GM21390 (cell line): ENCODE measurements around the gene AGTR2.
"Not testable (repeated sequence)": the region's sequence is repeated elsewhere in the genome, so short reads cannot be mapped to it uniquely, and the experiment has no call there.

Experiments
- ATAC-seq: cut with Tn5 transposase; IDR thresholded peaks from one replicate; pipeline ENCODE4 v1.9.1; 2021; ENCODE audit not compliant: unreplicated experiment

Gene AGTR2

GRCh38 chrX:116170511-116170910 is at the start of gene AGTR2:
Gene AGTR2, plus strand, starts transcription at chrX:116170744. Its CDS starts 1,537 bp downstream, at chrX:116172281.
- no peak for ATAC-seq

GRCh38 chrX:116135277-116135676 is 35.3 kb upstream of the AGTR2 start:
- ATAC-seq: no peak

GRCh38 chrX:116141270-116141669 is 29.3 kb upstream of the AGTR2 start:
- not testable (repeated sequence) for ATAC-seq

- ATAC-seq: no peak
These were observed 27.6 kb upstream of the AGTR2 start for GRCh38 chrX:116142976-116143375.

- ATAC-seq: no peak
These were observed 2.4 kb downstream of the AGTR2 start for GRCh38 chrX:116172976-116173375.

- no peak for ATAC-seq
These were observed 10.8 kb downstream of the AGTR2 start for GRCh38 chrX:116181300-116181699.

- no peak for ATAC-seq
These were observed 14.6 kb downstream of the AGTR2 start for GRCh38 chrX:116185163-116185562.

GRCh38 chrX:116194649-116195048 is 24.1 kb downstream of the AGTR2 start:
- ATAC-seq: no peak

- ATAC-seq: no peak
These were observed 27.7 kb downstream of the AGTR2 start for GRCh38 chrX:116198235-116198634.

- ATAC-seq: no peak
These were observed 28.3 kb downstream of the AGTR2 start for GRCh38 chrX:116198810-116199209.

- ATAC-seq: no peak
These were observed 34.4 kb downstream of the AGTR2 start for GRCh38 chrX:116204932-116205331.

GRCh38 chrX:116213262-116213661 is 42.7 kb downstream of the AGTR2 start:
- ATAC-seq: no peak

GRCh38 chrX:116217080-116217479 is 46.5 kb downstream of the AGTR2 start:
- not testable (repeated sequence) for ATAC-seq
